K562 (cell line): ENCODE results near the gene WDR31. TPM values are rescaled to one million over a fixed set of nuclear protein-coding genes. Genes with fewer than 3 reads are reported as not detected.

Experiments
- ATAC-seq: fragments of 200-7000 bp; cut with Tn5 transposase; 3 replicates; pipeline ENCODE4 v1.9.1; 2020; ENCODE audit warnings: moderate library complexity
- BruUV-seq: library from RNA; stranded (reverse); fragments of 400-500 nt; replicated peaks from 2 replicates; lab custom pipeline; 2021; lab: Mats Ljungman, UMichigan
- CTCF ChIA-PET: fragments of 300-600 bp; formaldehyde crosslinking; extraction: SDS; loops from one replicate; lab custom pipeline; 2021; ENCODE audit warnings: low intra/inter-chr PET ratio; lab: Yijun Ruan, JAX
- POLR2A ChIA-PET: fragments of 300-600, 350-650 bp; sonication (Branson Sonifier 250); formaldehyde crosslinking; extraction: SDS; loops from one replicate; lab custom pipeline; 2021; ENCODE audit warnings: antibody characterized with exemption, inconsistent platforms; lab: Yijun Ruan, JAX
- DNase-seq, 4 experiments: peaks; one replicate each; pipeline versions ENCODE4 v3.0.0 to v3.0.0-alpha.2; 2011 to 2018; ENCODE audit warnings: low spot score in 3 of 4, mixed read lengths in 3 of 4; ENCODE audit errors: extremely low read depth in 1 of 4
- FAIRE-seq: peaks from 2 replicates; lab custom pipeline; 2011; peaks lifted over from hg19 to GRCh38; lab: Jason Lieb, UNC
- H2AFZ ChIP-seq: 2 replicates; pipeline ENCODE4 v1.6.0; 2011; ENCODE audit warnings: low read depth, low read length, control low read depth, inconsistent platforms
- H3K27ac ChIP-seq: fragments of 200-600 bp; 3 replicates; pipeline ENCODE4 v1.8.0; 2011; ENCODE audit warnings: low read depth, mild to moderate bottlenecking, control low read depth, inconsistent platforms, low read length, moderate library complexity, mixed read lengths; ENCODE audit errors: extremely low read depth
- H3K27me3 ChIP-seq, 2 experiments: fragments of 300-600 bp in 1 of 2; 2 replicates in 1 of 2; 3 replicates in 1 of 2; pipeline versions ENCODE4 v1.6.0 to v1.8.0; 2011; ENCODE audit warnings: inconsistent platforms in 2 of 2, low read length in 2 of 2, mild to moderate bottlenecking in 1 of 2, mixed read lengths in 1 of 2, moderate library complexity in 1 of 2; ENCODE audit not compliant: control insufficient read depth in 2 of 2, insufficient read depth in 2 of 2
- H3K36me3 ChIP-seq: fragments of 300-600 bp; 3 replicates; pipeline ENCODE4 v1.8.0; 2011; ENCODE audit warnings: mild to moderate bottlenecking, low read length, inconsistent platforms; ENCODE audit not compliant: control insufficient read depth, insufficient read depth
- H3K4me1 ChIP-seq, 2 experiments: fragments of 200-600 bp in 1 of 2; replicated peaks in 1 of 2; 2 replicates in 1 of 2; 3 replicates in 1 of 2; pipeline versions ENCODE4 v1.5.1 to v1.8.0; 2011; ENCODE audit warnings: inconsistent platforms in 2 of 2, low read length in 2 of 2, mild to moderate bottlenecking in 1 of 2, mixed read lengths in 1 of 2, moderate library complexity in 1 of 2; ENCODE audit not compliant: control insufficient read depth in 2 of 2, insufficient read depth in 2 of 2
- H3K4me2 ChIP-seq: 2 replicates; pipeline ENCODE4 v1.6.1; 2011; ENCODE audit warnings: low read length, control low read depth, inconsistent platforms, mixed read lengths; ENCODE audit not compliant: insufficient read depth
- H3K4me3 ChIP-seq: fragments of 200-600 bp; sonication (generic), shearing (Covaris generic); 2 replicates; pipeline ENCODE4 v1.5.1; 2016; ENCODE audit warnings: control low read depth, inconsistent platforms
- H3K79me2 ChIP-seq: fragments of 200-600 bp; 3 replicates; pipeline ENCODE4 v1.8.0; 2011; ENCODE audit warnings: low read length, inconsistent platforms; ENCODE audit not compliant: control insufficient read depth, insufficient read depth
- H3K9ac ChIP-seq, 2 experiments: 2 replicates each; pipeline versions ENCODE4 v1.6.0 to v1.6.1; 2011; ENCODE audit warnings: low read depth in 2 of 2, low read length in 2 of 2, control low read depth in 1 of 2, inconsistent platforms in 1 of 2, mild to moderate bottlenecking in 1 of 2, mixed read lengths in 1 of 2; ENCODE audit not compliant: insufficient read depth in 1 of 2
- H3K9me1 ChIP-seq: one replicate; pipeline ENCODE4 v1.6.0; 2011; ENCODE audit warnings: inconsistent platforms, mild to moderate bottlenecking, low read length, moderate library complexity; ENCODE audit not compliant: control insufficient read depth, insufficient read depth
- H3K9me3 ChIP-seq: replicated peaks from 2 replicates; pipeline ENCODE4 v1.5.1; 2011; ENCODE audit warnings: low read depth, low read length, inconsistent platforms; ENCODE audit not compliant: control insufficient read depth, insufficient read depth
- H4K20me1 ChIP-seq: replicated peaks from 2 replicates; pipeline ENCODE4 v1.6.1; 2011; ENCODE audit warnings: low read length, inconsistent platforms, mixed read lengths; ENCODE audit not compliant: control insufficient read depth, insufficient read depth
- ARID2 ChIP-seq: fragments of 450-650 bp; IDR thresholded peaks from 2 replicates; pipeline ENCODE4 v1.6.1; 2017; ENCODE audit warnings: antibody characterized with exemption, mild to moderate bottlenecking
- CBX3 ChIP-seq, 2 experiments: IDR thresholded peaks; 1 replicate in 1 of 2; 2 replicates in 1 of 2; pipeline ENCODE4 v1.6.1; 2012; ENCODE audit warnings: inconsistent platforms in 2 of 2, low read length in 2 of 2, borderline replicate concordance in 1 of 2, control low read depth in 1 of 2
- CC2D1A ChIP-seq: fragments of 450-650 bp; IDR thresholded peaks from 2 replicates; pipeline ENCODE4 v1.6.1; 2017; ENCODE audit warnings: mild to moderate bottlenecking
- DNMT1 ChIP-seq: fragments of 450-650 bp; IDR thresholded peaks from 2 replicates; pipeline ENCODE4 v1.6.1; 2016; ENCODE audit warnings: antibody characterized with exemption, mild to moderate bottlenecking
- MNT ChIP-seq, 2 experiments: fragments of 450-650 bp; conservative IDR thresholded peaks; 2 replicates each; pipeline ENCODE4 v1.6.1; 2017; ENCODE audit warnings: mild to moderate bottlenecking in 2 of 2, moderate library complexity in 2 of 2
- NUFIP1 ChIP-seq: fragments of 450-650 bp; IDR thresholded peaks from 2 replicates; pipeline ENCODE4 v1.6.1; 2018; ENCODE audit not compliant: partially characterized antibody
- POLR2A ChIP-seq: fragments of 450-650 bp; conservative IDR thresholded peaks from 2 replicates; pipeline ENCODE4 v1.6.1; 2016
- SMARCC2 ChIP-seq: fragments of 450-650 bp; IDR thresholded peaks from 2 replicates; pipeline ENCODE4 v1.6.1; 2017; ENCODE audit warnings: antibody characterized with exemption, moderate library complexity, mild to moderate bottlenecking, low read depth
- ZBTB17 ChIP-seq: fragments of 450-650 bp; formaldehyde crosslinking; IDR thresholded peaks from 2 replicates; pipeline ENCODE4 v1.4.0; 2020; ENCODE audit warnings: mild to moderate bottlenecking
- ZNF133 ChIP-seq: fragments of 250-450 bp; sonication (Bioruptor Pico); IDR thresholded peaks from 2 replicates; pipeline ENCODE4 v1.4.0; 2020; ENCODE audit warnings: mild to moderate bottlenecking
- ZNF197 ChIP-seq: fragments of 200-800 bp; sonication (Bioruptor generic); IDR thresholded peaks from 2 replicates; pipeline ENCODE4 v1.6.1; 2016; ENCODE audit warnings: low read depth, missing genetic modification characterization, missing compliant biosample characterization
- ZNF239 ChIP-seq: fragments of 250-450 bp; sonication (Bioruptor Pico); IDR thresholded peaks from 2 replicates; pipeline ENCODE4 v1.4.0; 2020; ENCODE audit warnings: mild to moderate bottlenecking
- ZNF384 ChIP-seq: IDR thresholded peaks from 2 replicates; pipeline ENCODE4 v1.6.1; 2012; ENCODE audit warnings: low read depth, low read length, improper control_type of control experiment
- WGBS: fragments of 100-300 bp; shearing (Covaris generic); methylation state at CpG from one replicate; pipeline ENCODE4 v1.1.6; 2016; ENCODE audit warnings: low coverage, mixed read lengths; ENCODE audit not compliant: insufficient coverage; ENCODE audit errors: missing lambda C conversion rate; 5-methylcytosine and 5-hydroxymethylcytosine counted together
- in situ Hi-C: fragments of 300-500 bp; cut with MboI; formaldehyde crosslinking; loops from 4 replicates; pipeline ENCODE4 v1.15.0; 2018; ENCODE audit warnings: inconsistent platforms, mixed read lengths
- intact Hi-C: fragments of 100-400 bp; cut with micrococcal nuclease; formaldehyde crosslinking; loops from 2 replicates; pipeline ENCODE4 v1.14.2; 2022
- polyA plus RNA-seq, 8 experiments: library from polyadenylated mRNA; depleted of rRNA in 4 of 8; stranded (reverse) in 5 of 8; unstranded in 3 of 8; fragments of >200 nt; fragmentation: Nextera tagmentation in 2 of 8; fragmentation: Illumina TruSeq in 1 of 8; extraction: Ambion mirVana in 2 of 8; extraction: Trizol in 1 of 8; gene quantifications; 2 replicates each; pipeline versions ENCODE4 v1.2.1 to v1.2.3, GENCODE V29; 2011 to 2014; ENCODE audit warnings: inconsistent platforms in 1 of 8, missing spikeins in 1 of 8
- total RNA-seq, 7 experiments: library from RNA; depleted of rRNA in 6 of 7; stranded (reverse); fragments of >200 nt in 6 of 7; fragmentation: Illumina TruSeq in 2 of 7; extraction: Trizol in 2 of 7; gene quantifications; 2 replicates each; pipeline versions ENCODE4 v1.2.1 to v1.2.3, GENCODE V29; 2011 to 2021; ENCODE audit warnings: low replicate concordance in 1 of 7

WDR31 gene
- total and polyA plus RNA-seq, 9 of the 15 experiments (the other 6 are each of a cell fraction or from before 2014, with no cell fraction given) = 0.35 to 1.8 (median 0.95) TPM

GRCh38 chr9:113269871-113270270 lies 70.2 kb downstream of the WDR31 start:
- Histone ChIP-seq H3K27ac (no peak overlapping the region), H2AFZ (no peak overlapping the region), H3K4me3 (no peak overlapping the region), H3K9me1 (no peaks in the 10 kb centered on the region), H3K27me3 (no peaks in the 10 kb centered on the region), H3K4me2 (no peak overlapping the region), H3K79me2 (peaks cover 13% of the 10 kb centered on the region), H4K20me1 (no peaks in the 10 kb centered on the region), H3K4me1 (peaks cover 0 to 4% of the 10 kb centered on the region in 2 experiments; a peak in 1 of 5 replicates), H3K9ac (no peak overlapping the region), H3K9me3 (no peaks in the 10 kb centered on the region), H3K36me3 (peaks cover 52% of the 10 kb centered on the region)
- TF ChIP-seq MNT (conservative IDR thresholded peaks at IDR 0.05) (no peak), ZNF197 (CRISPR knock-in tag) (no peak)
- ATAC-seq (no peak), FAIRE-seq (no peak), DNase-seq (no peak)
- WGBS = 77% methylated on average over 2 of the region's 2 CpGs
- ChIA-PET CTCF (no interaction called here), POLR2A (interaction anchor here (1.4 to 1.5 kb wide), 2 partner anchors 8 to 140 kb away, joined by 3 to 5 read pairs; partner anchors contain the start of genes C9orf43 and POLE3)
- in situ Hi-C loops (loop anchor here (5.0 kb wide), 2 partner anchors 322 to 387 kb away; no protein-coding TSS in a partner anchor), intact Hi-C loops (loop anchor here (10.0 kb wide), 2 partner anchors 135 to 345 kb away; partner anchors contain the start of gene ALAD)
- BruUV-seq = no TSS peak

- CTCF ChIA-PET = no interaction called here
- Histone ChIP-seq H3K9me3 (no peaks in the 10 kb centered on the region), H3K36me3 (peaks cover 52% of the 10 kb centered on the region), H4K20me1 (no peaks in the 10 kb centered on the region), H3K27me3 (no peaks in the 10 kb centered on the region), H3K79me2 (peaks cover 8% of the 10 kb centered on the region), H3K9me1 (no peaks in the 10 kb centered on the region), H3K4me2 (no peak overlapping the region), H3K9ac (no peak overlapping the region), H3K4me1 (peaks cover 0 to 4% of the 10 kb centered on the region in 2 experiments; a peak in 1 of 5 replicates), H2AFZ (no peak overlapping the region), H3K4me3 (no peak overlapping the region), H3K27ac (no peak overlapping the region)
- POLR2A ChIA-PET = interaction anchor here (0.6 to 1.5 kb wide), 3 partner anchors 8 to 141 kb away, joined by 3 to 5 read pairs (median 3); partner anchors contain the start of genes C9orf43 and POLE3
- no peak for FAIRE-seq
- 83% methylated on average over 2 of the region's 2 CpGs for WGBS
- no peak for ATAC-seq
- intact Hi-C loops (no loop called here), in situ Hi-C loops (no loop called here)
- no TSS peak for BruUV-seq
- DNase-seq = no peak
- no peak for TF ChIP-seq ZNF384
- TF ChIP-seq POLR2A = no peak
- no peak for TF ChIP-seq ZNF239 (CRISPR knock-in tag)
- TF ChIP-seq ZBTB17 (CRISPR knock-in tag) = no peak
- TF ChIP-seq ZNF133 (CRISPR knock-in tag) = no peak
- no peak for TF ChIP-seq CC2D1A
- no peak for TF ChIP-seq DNMT1
- TF ChIP-seq CBX3 (IDR thresholded peaks at IDR 0.05; ENCODE audit: borderline replicate concordance in 1 of 2, low read length in 2 of 2) = no peak
- TF ChIP-seq ARID2 = no peak
- no peak for TF ChIP-seq NUFIP1
- no peak for TF ChIP-seq SMARCC2
These were observed 70.7 kb downstream of the WDR31 start for GRCh38 chr9:113269355-113269754.
